GM19351 (cell line): Measurements from ENCODE around the gene RBX1.
"Not testable (repeated sequence)": the region's sequence is repeated elsewhere in the genome, so short reads cannot be mapped to it uniquely, and the experiment has no call there.

ENCODE experiments used
- ATAC-seq: cut with Tn5 transposase; IDR thresholded peaks from one replicate; pipeline ENCODE4 v1.9.1; 2021; ENCODE audit warnings: mild to moderate bottlenecking, moderate library complexity; ENCODE audit not compliant: unreplicated experiment

The RBX1 gene

DNA sequence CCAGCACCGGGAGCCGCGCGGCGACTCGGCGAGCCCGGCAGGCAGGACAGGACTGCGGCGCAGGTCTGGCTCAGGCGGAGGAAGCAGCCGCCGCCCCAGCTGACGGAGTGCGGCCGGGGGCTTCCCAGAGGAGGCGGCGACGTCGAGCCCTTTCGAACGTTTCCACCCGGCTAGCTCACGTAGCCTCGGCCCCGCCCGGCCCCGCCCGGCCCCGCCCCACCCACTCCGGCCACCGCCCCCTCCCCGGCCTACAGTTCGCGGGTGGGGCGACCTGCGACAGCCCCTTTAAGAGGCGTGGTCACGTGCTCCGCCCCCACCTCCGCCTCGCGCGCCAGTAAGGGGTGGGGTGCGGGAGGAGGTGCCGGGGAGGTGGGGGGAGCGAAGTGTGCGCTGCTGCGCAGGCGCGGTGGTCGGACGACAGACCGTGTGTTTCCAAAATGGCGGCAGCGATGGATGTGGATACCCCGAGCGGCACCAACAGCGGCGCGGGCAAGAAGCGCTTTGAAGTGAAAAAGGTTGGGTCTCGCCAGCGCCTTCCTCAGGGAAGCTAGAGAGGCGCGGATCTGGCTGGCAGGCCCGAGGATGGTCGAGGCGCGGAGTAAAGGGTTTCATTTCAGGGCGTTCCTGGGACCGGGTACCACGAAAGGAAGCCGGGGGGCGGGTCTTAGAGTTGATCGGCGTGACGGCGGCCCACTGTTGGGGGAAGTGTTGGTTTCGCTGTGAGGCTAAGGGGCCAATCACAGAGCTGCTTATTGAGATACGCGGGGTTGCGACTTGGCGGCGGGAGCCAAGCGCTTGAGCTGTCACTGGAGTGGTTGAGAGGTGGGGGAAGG lies at the start of gene RBX1:
TSS of gene RBX1 (plus strand) at position 417 of the 833 bp plus-strand sequence. CDS start at position 438, 21 bp downstream.
- peak; percentile 80 for ATAC-seq

DNA sequence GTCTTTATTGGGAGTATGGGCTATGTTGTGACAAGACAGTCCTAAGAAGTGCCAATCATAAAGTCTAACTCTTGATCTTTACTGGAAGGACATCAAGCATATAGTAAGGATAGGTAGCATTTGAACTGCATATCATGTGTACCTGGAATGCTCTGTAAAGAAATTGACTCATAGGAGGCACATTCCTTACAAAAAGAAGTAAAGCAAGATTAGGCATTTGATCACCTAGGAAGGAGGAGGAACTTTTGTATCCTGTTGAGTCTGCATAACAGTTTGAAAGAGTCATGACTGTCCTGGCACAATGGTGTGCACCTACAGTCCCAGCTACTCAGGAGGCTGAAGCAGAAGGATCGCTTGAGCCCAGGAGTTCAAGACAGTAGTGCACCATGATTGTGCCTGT lies 47.1 kb upstream of the RBX1 start:
- ATAC-seq, result no peak

GRCh38 chr22:40908895-40909294 lies 42.3 kb upstream of the RBX1 start:
- no peak for ATAC-seq

- no peak for ATAC-seq
These were observed 39.4 kb upstream of the RBX1 start for GRCh38 chr22:40911772-40912171.

DNA sequence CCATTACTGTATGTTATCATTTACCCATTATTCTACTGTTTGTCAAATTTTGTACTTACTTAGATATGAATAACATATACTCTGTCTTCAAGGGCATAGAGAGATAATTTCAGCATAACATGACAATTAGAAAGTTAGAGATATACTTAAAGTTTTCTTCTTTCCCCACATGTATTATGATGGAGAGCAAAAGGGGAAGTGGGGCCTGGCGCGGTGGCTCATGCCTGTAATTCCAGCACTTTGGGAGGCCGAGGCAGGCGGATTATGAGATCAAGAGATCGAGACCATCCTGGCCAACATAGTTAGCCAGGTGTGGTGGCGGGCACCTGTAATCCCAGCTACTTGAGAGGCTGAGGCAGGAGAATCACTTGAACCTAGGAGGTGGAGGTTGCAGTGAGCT lies 38.2 kb upstream of the RBX1 start:
- ATAC-seq, result not testable (repeated sequence)

DNA sequence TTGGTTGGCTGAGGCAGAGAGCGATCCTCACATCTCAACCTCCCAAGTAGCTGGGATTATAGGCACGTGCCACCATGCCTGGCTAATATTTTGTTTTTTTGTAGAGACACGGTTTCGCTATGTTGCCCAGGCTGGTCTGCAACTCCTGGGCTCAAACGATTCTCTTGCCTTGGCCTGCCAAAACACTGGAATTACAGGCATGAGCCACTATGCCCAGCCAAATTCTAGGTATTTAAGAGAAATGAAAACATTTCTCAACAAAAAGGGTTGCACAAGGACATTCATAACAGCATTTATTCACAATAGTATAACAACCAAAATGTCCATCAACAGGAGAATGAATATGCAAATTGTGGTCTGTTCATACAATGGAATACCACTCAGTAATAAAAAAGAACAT lies 31.7 kb upstream of the RBX1 start:
- ATAC-seq, result no peak

DNA sequence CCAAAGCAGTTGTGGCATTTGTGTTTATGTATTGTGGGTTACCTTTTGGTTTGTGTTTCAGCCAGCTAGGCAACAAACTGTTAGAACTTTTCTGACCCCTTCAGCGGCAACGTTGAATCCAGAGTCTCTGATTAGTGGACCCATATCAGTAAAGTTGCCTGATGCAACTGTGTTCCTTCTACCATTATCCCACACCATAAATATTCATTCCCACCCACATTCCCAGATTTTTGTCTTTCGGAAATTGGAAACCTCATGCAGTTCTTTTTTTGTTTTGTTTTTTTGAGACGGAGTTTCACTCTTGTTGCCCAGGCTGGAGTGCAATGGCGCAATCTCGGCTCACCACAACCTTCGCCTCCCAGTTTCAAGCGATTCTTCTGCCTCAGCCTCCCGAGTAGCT lies 30.7 kb upstream of the RBX1 start:
- no peak for ATAC-seq

DNA sequence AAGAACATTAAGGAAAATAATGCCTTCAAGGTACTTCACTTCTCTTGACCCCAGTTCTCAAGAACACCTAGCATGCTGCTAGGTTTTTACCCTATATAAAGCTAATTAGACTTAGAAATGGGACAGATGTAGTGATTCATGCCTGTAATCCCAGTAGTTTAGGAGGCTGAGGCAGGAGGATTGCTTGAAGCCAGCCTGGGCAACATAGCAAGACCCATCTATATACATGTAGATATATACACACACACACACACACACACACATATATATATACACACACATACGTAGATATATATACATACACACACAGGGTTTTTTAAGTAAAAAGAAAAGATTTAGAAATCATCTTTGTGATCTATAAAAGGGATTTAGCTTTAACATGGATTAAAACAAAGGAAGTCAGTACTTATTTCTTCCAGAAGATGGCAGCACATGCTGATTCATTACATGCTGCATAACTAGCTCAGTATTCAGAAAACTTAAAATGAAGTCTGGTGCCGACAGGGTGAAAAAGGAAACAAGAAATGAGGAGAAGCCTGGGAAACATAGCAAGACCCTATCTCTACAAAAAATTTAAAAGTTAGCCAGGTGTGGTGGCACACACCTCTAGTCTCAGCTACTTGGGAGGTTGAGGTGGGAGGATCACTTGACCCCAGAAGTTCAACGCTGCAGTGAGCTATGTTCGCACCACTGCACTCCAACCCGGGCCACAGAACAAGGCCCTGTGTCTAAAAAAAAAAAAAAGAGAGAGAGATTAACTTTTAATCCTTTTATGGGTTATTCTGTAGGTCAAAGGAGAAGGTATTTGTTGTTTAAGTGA lies 28.5 kb upstream of the RBX1 start:
- no peak for ATAC-seq

DNA sequence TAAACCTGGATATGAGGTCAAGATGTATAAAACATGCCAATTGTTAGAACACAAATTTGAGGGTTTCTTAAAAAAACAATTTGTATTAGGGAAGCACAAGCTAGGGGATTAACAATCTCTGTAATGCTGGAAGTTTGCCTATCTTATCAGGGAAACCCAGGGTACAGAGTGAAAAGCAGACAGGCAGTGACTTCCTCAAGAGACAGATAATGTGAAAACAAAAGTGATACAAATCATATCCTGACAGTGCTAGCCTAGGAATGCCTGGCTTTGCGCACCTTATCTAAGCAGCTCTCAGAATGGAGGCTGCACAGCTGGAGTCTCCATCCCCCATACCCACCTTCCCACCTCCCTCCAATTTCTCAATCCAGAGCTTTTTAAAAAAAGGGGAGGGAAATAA lies 22.5 kb upstream of the RBX1 start:
- no peak for ATAC-seq

GRCh38 chr22:40932396-40932795 lies 18.8 kb upstream of the RBX1 start:
- ATAC-seq, result no peak

GRCh38 chr22:40939202-40939601 lies 12.0 kb upstream of the RBX1 start:
- no peak for ATAC-seq

- no peak for ATAC-seq
These were observed 822 bp downstream of the RBX1 start for GRCh38 chr22:40951795-40952605.

- ATAC-seq, result no peak
These were observed 2.3 kb downstream of the RBX1 start for GRCh38 chr22:40953471-40953870.

DNA sequence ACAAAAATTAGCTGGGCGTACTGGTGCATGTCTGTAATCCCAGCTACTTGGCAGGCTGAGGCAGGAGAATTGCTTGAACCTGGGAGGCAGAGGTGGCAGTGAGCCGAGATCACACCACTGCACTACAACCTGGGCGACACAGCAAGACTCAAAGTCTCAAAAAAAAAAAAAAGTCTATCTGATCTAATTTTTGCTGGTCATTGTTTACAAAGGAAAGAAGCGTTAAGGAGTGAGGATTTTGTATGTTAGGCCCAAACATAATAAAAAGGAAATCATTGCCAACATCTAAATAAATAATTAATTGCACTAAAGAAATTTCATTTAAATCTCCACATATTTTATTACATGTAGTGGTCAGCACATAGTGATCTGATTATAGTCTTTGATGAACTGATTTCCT lies 2.9 kb downstream of the RBX1 start:
- no peak for ATAC-seq

DNA sequence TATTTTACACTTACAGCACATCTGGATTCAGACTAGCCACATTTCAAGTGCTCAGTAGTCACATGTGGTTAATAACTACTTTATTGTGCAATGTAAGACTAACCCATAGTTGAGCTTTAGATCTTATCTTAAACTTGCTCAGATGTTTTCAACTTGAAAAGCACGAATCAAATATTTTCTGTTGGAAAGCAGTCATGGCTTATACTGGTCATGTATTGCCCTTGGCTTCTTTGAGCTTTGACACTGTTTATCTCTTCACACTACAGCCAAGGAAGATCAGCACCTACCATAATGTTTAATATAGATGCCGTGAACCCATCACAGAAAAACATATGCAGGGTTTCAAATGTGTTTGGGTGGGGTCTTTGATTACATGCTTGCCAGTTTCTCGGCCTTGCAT lies 4.4 kb downstream of the RBX1 start:
- ATAC-seq, result no peak

DNA sequence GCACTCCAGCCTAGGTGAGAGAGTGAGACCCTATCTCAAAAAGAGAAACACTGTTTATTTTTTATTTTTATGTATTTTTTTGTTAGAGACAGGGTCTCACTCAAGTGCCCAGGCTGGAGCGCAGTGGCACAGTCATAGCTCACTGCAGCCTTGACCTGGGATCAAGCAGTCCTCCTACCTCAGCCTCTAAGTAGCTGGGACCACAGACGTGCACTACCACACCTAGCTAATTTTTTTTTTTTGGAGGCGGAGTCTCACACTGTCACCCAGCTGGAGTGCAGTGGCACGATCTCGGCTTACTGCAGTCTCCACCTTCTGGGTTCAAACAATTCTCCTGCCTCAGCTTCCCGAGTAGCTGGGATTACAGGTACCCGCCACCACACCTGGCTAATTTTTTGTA lies 6.4 kb downstream of the RBX1 start:
- no peak for ATAC-seq

DNA sequence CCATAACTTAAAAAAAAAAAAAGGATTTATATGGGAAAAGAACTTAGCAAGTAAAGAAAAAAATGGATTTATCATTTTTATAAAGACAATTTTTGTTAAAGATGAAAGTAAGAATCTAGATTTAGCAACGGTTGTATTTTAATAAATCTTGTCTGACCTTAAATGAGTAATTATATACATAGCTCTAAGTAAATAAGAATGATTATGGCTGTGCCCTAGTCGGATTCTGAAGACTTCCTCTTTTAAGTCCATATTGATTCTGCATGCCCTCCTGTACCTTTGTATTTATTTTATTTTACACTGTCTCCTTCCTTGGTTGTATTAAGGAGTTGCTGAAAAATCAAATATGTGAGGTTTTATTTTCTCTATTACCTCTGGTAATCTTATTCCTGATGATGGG lies 7.1 kb downstream of the RBX1 start:
- ATAC-seq, result no peak

DNA sequence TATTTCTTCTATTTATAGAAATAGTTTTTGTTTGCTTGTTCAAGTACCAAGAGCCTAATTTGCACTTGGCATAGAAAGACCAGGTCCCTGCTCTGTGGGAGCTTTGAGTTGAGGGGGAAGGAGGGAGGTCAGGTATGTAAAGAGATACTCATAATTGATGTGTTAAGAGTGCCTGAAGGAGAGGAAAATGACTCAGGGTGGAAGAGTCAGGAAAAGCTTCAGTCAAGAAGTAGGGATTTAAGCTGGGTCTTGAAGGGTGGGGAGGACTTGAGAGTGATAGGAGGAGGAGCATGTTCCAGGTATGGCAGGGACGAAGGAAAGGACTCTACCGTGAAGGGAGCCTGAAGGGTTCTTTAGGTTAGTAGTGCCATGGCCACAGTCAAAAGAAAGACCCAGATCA lies 9.0 kb downstream of the RBX1 start:
- ATAC-seq, result no peak

- ATAC-seq, result no peak
These were observed 15.0 kb downstream of the RBX1 start for GRCh38 chr22:40965936-40966725.

DNA sequence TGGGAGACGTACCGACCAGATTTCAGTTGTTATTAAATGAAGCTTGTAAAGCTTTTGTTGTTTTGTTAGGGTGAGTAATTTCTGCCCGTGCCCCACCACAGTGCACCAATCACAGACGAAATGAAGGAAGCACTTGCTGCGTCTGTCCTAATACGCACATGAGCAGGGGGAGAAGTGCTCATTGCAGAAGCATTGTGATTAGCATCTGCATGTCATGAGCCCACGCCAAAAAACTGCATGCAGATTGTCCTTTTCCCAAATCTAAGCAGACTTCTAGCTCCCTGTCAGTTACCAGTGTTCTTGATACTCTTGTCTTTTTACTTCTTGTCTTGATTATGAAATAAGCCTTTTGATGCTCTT lies 15.5 kb downstream of the RBX1 start:
- ATAC-seq, result no peak
